Gastroesophageal sphincter (tissue), 3 donors: Measurements from ENCODE around the gene METTL21C.

Source experiments
- POLR2A ChIP-seq, 2 donors: fragments of 450-650 bp; IDR thresholded peaks; one replicate each; pipeline ENCODE4 v1.6.1; 2017; ENCODE audit warnings: antibody characterized with exemption in 2 of 2, mild to moderate bottlenecking in 2 of 2, moderate library complexity in 1 of 2
- TF ChIP-seq, protein P1 (sequence below), 4 experiments: fragments of 200-600 bp in 2 of 4; fragments of 450-650 bp in 2 of 4; sonication (generic) in 1 of 4; IDR thresholded peaks; one replicate each; pipeline ENCODE4 v1.5.1; 2017 to 2019; ENCODE audit warnings: antibody characterized with exemption in 4 of 4, mild to moderate bottlenecking in 2 of 4, moderate library complexity in 2 of 4

DNA sequence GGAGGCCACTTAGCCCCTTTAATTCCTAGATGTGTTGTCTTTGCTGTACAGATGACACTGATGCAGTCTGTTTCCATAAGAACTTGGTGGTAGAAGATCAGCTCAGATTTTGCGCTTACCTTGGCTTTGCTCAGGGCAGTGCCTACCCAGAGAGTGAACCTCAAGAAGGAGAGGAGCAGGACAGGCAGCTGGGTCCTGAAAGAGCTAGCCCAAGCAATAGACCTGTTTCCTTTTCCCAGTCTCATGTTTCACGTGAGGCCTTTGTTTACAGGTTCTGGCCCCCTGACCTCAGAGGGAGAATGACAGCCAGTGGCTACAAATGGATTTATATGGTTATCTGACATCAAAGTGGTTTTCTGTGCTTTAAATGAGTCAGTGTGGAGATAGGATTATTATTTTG lies 40.1 kb downstream of the METTL21C start:
- TF ChIP-seq POLR2A (IDR thresholded peaks at IDR 0.05): no peak
- TF ChIP-seq, protein P1, sequence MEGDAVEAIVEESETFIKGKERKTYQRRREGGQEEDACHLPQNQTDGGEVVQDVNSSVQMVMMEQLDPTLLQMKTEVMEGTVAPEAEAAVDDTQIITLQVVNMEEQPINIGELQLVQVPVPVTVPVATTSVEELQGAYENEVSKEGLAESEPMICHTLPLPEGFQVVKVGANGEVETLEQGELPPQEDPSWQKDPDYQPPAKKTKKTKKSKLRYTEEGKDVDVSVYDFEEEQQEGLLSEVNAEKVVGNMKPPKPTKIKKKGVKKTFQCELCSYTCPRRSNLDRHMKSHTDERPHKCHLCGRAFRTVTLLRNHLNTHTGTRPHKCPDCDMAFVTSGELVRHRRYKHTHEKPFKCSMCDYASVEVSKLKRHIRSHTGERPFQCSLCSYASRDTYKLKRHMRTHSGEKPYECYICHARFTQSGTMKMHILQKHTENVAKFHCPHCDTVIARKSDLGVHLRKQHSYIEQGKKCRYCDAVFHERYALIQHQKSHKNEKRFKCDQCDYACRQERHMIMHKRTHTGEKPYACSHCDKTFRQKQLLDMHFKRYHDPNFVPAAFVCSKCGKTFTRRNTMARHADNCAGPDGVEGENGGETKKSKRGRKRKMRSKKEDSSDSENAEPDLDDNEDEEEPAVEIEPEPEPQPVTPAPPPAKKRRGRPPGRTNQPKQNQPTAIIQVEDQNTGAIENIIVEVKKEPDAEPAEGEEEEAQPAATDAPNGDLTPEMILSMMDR (IDR thresholded peaks at IDR 0.05): no peak
